Measurements from ENCODE around the gene LRG1. TPM values are rescaled to one million over a fixed set of nuclear protein-coding genes. Genes with fewer than 3 reads are reported as not detected.

The LRG1 gene
- polyA plus RNA-seq, 1 of the 3 experiments (the other 2 are of a cell fraction): 0.12 TPM

DNA sequence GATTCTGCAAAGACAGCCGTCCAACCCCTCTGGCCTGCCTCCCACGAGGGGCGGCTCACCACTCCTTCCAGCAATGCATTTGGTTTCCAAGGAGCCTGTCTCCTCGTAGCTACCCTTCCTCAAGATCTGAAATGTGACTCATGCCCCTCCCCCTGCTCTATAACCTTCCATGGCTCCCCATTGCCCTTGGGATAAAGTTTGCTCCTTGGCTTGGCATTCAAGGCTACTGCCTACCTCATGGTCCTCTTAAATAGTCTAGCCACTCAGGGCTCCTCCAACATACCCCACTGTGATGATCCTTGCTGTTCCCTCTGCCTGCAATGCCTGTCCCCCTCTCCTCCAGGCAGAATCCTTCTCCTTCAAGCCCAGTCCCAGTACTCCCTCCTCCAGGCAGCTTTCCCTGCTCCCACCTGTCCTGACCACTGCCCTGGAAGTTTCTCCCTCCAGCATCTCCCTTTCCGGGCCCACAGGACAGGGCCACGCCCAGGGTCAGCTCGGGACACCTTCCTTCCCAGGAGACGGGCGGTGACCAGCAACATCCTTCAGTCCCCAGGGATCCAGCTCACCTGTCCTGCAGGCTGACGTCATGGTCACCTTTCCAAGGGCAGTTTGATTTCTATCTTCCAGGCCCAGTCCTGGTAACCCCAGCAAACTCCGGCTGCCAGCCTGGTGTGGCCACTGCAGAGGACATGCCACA lies 38.9 kb upstream of the LRG1 start:
- no peaks in the 10 kb centered on the region for H3K9me2 ChIP-seq
- no peaks in the 10 kb centered on the region; a peak in 1 of 4 replicates for H3K4me1 ChIP-seq (ENCODE audit: control insufficient read depth in 1 of 2, insufficient read depth in 2 of 2, low read depth in 1 of 2, low read length in 1 of 2)
- no peak overlapping the region for H3K27ac ChIP-seq (ENCODE audit: low read depth in 2 of 2, low read length in 1 of 2)
- H4K20me1 ChIP-seq (ENCODE audit: insufficient read depth): no peaks in the 10 kb centered on the region
- no peak overlapping the region for H2AFZ ChIP-seq (ENCODE audit: low read depth)
- ChIA-PET CTCF (interaction anchor here (1.2 to 6.0 kb wide), 5 partner anchors 11 to 57 kb away, joined by 4 to 58 read pairs (median 4); no protein-coding TSS in a partner anchor), POLR2A (no interaction called here)
- peaks cover 20% of the 10 kb centered on the region for H3F3A ChIP-seq (replicated peaks; ENCODE audit: insufficient read depth)
- peak; percentile 24 for DNase-seq
- peaks cover 14% of the 10 kb centered on the region; the same call in 1 of the 2 replicates for H3K27me3 ChIP-seq (ENCODE audit: insufficient read depth)
- no peaks in the 10 kb centered on the region for H3K9me3 ChIP-seq
- no peak overlapping the region for H3K4me3 ChIP-seq (ENCODE audit: low read depth in 2 of 2, low read length in 1 of 2)
- H3K79me2 ChIP-seq (ENCODE audit: insufficient read depth): no peaks in the 10 kb centered on the region
- H3K9ac ChIP-seq: no peak overlapping the region
- TF ChIP-seq NFIC (IDR thresholded peaks at IDR 0.05; ENCODE audit: borderline replicate concordance) (no peak), SIN3A (IDR thresholded peaks at IDR 0.05; ENCODE audit: borderline replicate concordance, low read depth, low read length) (no peak), GATA2 (CRISPR knock-in tag; IDR thresholded peaks at IDR 0.05) (no peak), SMC3 (IDR thresholded peaks at IDR 0.05; ENCODE audit: low read depth, low read length) (no peak), JUND (IDR thresholded peaks at IDR 0.05) (no peak), GABPA (IDR thresholded peaks at IDR 0.05; ENCODE audit: low read depth) (no peak), RCOR1 (IDR thresholded peaks at IDR 0.05; ENCODE audit: low read length) (no peak), TAF1 (IDR thresholded peaks at IDR 0.05; ENCODE audit: borderline replicate concordance, low read depth, low read length) (no peak), CHD2 (IDR thresholded peaks at IDR 0.05; ENCODE audit: low read length, partially characterized antibody) (no peak), FOXJ3 (CRISPR knock-in tag; IDR thresholded peaks at IDR 0.05) (no peak), MEF2A (IDR thresholded peaks at IDR 0.05; ENCODE audit: borderline replicate concordance, low read depth) (no peak), FOXM1 (IDR thresholded peaks at IDR 0.05; ENCODE audit: low read depth) (no peak)
- TF ChIP-seq, protein P1, sequence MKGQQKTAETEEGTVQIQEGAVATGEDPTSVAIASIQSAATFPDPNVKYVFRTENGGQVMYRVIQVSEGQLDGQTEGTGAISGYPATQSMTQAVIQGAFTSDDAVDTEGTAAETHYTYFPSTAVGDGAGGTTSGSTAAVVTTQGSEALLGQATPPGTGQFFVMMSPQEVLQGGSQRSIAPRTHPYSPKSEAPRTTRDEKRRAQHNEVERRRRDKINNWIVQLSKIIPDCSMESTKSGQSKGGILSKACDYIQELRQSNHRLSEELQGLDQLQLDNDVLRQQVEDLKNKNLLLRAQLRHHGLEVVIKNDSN (IDR thresholded peaks at IDR 0.05; ENCODE audit: borderline replicate concordance, low read depth): no peak
- TF ChIP-seq, protein P2, sequence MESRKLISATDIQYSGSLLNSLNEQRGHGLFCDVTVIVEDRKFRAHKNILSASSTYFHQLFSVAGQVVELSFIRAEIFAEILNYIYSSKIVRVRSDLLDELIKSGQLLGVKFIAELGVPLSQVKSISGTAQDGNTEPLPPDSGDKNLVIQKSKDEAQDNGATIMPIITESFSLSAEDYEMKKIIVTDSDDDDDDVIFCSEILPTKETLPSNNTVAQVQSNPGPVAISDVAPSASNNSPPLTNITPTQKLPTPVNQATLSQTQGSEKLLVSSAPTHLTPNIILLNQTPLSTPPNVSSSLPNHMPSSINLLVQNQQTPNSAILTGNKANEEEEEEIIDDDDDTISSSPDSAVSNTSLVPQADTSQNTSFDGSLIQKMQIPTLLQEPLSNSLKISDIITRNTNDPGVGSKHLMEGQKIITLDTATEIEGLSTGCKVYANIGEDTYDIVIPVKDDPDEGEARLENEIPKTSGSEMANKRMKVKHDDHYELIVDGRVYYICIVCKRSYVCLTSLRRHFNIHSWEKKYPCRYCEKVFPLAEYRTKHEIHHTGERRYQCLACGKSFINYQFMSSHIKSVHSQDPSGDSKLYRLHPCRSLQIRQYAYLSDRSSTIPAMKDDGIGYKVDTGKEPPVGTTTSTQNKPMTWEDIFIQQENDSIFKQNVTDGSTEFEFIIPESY (IDR thresholded peaks at IDR 0.05; ENCODE audit: borderline replicate concordance, low read depth): no peak
- TF ChIP-seq, protein P3, sequence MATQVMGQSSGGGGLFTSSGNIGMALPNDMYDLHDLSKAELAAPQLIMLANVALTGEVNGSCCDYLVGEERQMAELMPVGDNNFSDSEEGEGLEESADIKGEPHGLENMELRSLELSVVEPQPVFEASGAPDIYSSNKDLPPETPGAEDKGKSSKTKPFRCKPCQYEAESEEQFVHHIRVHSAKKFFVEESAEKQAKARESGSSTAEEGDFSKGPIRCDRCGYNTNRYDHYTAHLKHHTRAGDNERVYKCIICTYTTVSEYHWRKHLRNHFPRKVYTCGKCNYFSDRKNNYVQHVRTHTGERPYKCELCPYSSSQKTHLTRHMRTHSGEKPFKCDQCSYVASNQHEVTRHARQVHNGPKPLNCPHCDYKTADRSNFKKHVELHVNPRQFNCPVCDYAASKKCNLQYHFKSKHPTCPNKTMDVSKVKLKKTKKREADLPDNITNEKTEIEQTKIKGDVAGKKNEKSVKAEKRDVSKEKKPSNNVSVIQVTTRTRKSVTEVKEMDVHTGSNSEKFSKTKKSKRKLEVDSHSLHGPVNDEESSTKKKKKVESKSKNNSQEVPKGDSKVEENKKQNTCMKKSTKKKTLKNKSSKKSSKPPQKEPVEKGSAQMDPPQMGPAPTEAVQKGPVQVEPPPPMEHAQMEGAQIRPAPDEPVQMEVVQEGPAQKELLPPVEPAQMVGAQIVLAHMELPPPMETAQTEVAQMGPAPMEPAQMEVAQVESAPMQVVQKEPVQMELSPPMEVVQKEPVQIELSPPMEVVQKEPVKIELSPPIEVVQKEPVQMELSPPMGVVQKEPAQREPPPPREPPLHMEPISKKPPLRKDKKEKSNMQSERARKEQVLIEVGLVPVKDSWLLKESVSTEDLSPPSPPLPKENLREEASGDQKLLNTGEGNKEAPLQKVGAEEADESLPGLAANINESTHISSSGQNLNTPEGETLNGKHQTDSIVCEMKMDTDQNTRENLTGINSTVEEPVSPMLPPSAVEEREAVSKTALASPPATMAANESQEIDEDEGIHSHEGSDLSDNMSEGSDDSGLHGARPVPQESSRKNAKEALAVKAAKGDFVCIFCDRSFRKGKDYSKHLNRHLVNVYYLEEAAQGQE (IDR thresholded peaks at IDR 0.05; ENCODE audit: low read depth, low read length): no peak
- TF ChIP-seq, protein P4, sequence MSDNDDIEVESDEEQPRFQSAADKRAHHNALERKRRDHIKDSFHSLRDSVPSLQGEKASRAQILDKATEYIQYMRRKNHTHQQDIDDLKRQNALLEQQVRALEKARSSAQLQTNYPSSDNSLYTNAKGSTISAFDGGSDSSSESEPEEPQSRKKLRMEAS (IDR thresholded peaks at IDR 0.05; ENCODE audit: low read depth): no peak
- TF ChIP-seq, protein P5, sequence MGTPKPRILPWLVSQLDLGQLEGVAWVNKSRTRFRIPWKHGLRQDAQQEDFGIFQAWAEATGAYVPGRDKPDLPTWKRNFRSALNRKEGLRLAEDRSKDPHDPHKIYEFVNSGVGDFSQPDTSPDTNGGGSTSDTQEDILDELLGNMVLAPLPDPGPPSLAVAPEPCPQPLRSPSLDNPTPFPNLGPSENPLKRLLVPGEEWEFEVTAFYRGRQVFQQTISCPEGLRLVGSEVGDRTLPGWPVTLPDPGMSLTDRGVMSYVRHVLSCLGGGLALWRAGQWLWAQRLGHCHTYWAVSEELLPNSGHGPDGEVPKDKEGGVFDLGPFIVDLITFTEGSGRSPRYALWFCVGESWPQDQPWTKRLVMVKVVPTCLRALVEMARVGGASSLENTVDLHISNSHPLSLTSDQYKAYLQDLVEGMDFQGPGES (IDR thresholded peaks at IDR 0.05; ENCODE audit: low read depth, low read length): no peak
- WGBS (ENCODE audit: low lambda C conversion rate): 27% methylated on average over 11 of the region's 11 CpGs
- H3K36me3 ChIP-seq (replicated peaks in 1 of 2; ENCODE audit: control insufficient read depth in 1 of 2, insufficient read depth in 2 of 2, low read length in 1 of 2): no peaks in the 10 kb centered on the region
- no peak overlapping the region for H3K4me2 ChIP-seq

Measured in SK-N-SH (cell line).